Gastroesophageal sphincter (tissue), 3 donors: ENCODE results near the gene CERS4.

Experiments used
- CTCF ChIP-seq, 4 experiments: fragments of 200-600 bp in 2 of 4; fragments of 450-650 bp in 2 of 4; sonication (generic) in 1 of 4; IDR thresholded peaks; one replicate each; pipeline ENCODE4 v1.5.1; 2017 to 2019; ENCODE audit warnings: antibody characterized with exemption in 4 of 4, mild to moderate bottlenecking in 2 of 4, moderate library complexity in 2 of 4
- POLR2AphosphoS5 ChIP-seq: sonication (generic); formaldehyde crosslinking; IDR thresholded peaks from one replicate; pipeline ENCODE4 v1.6.1; 2017; ENCODE audit warnings: antibody characterized with exemption

GRCh38 chr19:8241646-8242045, 32.5 kb downstream of the CERS4 start:
- TF ChIP-seq CTCF (IDR thresholded peaks at IDR 0.05): no peak
- no peak for TF ChIP-seq POLR2AphosphoS5
